ENCODE data around the gene GASK1B.

GASK1B gene

GRCh38 chr4:158146736-158147135 is 26.1 kb downstream of the GASK1B start:
- no peak overlapping the region for H3K9ac ChIP-seq (ENCODE audit: low read length)
- no peak overlapping the region for H3K4me2 ChIP-seq (ENCODE audit: low read length)
- no peaks in the 10 kb centered on the region for H4K20me1 ChIP-seq (ENCODE audit: insufficient read depth, low read length)
- no peak overlapping the region for H3K4me3 ChIP-seq (ENCODE audit: low read length)
- H3K27ac ChIP-seq (ENCODE audit: low read length), result no peak overlapping the region
- TF ChIP-seq CTCF (IDR thresholded peaks at IDR 0.05; ENCODE audit: low read depth, low read length), result no peak
- TF ChIP-seq EZH2phosphoT487 (IDR thresholded peaks at IDR 0.05; ENCODE audit: low read depth), result no peak
- H3K9me3 ChIP-seq (ENCODE audit: insufficient read depth, low read length), result no peaks in the 10 kb centered on the region
- H3K36me3 ChIP-seq (replicated peaks; ENCODE audit: low read depth, low read length), result no peaks in the 10 kb centered on the region
- no peaks in the 10 kb centered on the region for H3K27me3 ChIP-seq (ENCODE audit: low read depth, low read length)
- no peaks in the 10 kb centered on the region for H3K79me2 ChIP-seq (ENCODE audit: low read length)
- H3K4me1 ChIP-seq (ENCODE audit: low read length), result no peaks in the 10 kb centered on the region
- no peak overlapping the region for H2AFZ ChIP-seq (ENCODE audit: low read depth, low read length)

- Histone ChIP-seq H2AFZ (ENCODE audit: low read depth, low read length) (no peak overlapping the region), H3K27ac (ENCODE audit: low read length) (no peak overlapping the region), H3K4me3 (ENCODE audit: low read length) (no peak overlapping the region), H3K9me3 (ENCODE audit: insufficient read depth, low read length) (no peaks in the 10 kb centered on the region), H3K27me3 (ENCODE audit: low read depth, low read length) (no peaks in the 10 kb centered on the region), H3K4me2 (ENCODE audit: low read length) (no peak overlapping the region), H4K20me1 (ENCODE audit: insufficient read depth, low read length) (no peaks in the 10 kb centered on the region), H3K9ac (ENCODE audit: low read length) (no peak overlapping the region), H3K4me1 (ENCODE audit: low read length) (no peaks in the 10 kb centered on the region), H3K36me3 (replicated peaks; ENCODE audit: low read depth, low read length) (no peaks in the 10 kb centered on the region), H3K79me2 (ENCODE audit: low read length) (no peaks in the 10 kb centered on the region)
- TF ChIP-seq EZH2phosphoT487 (IDR thresholded peaks at IDR 0.05; ENCODE audit: low read depth), result no peak
- no peak for TF ChIP-seq CTCF (IDR thresholded peaks at IDR 0.05; ENCODE audit: low read depth, low read length)
These were observed 33.7 kb downstream of the GASK1B start for GRCh38 chr4:158139086-158139485.

GRCh38 chr4:158134222-158134621 is 38.6 kb downstream of the GASK1B start:
- H3K4me3 ChIP-seq (ENCODE audit: low read length), result no peak overlapping the region
- no peaks in the 10 kb centered on the region for H3K27me3 ChIP-seq (ENCODE audit: low read depth, low read length)
- no peak overlapping the region for H3K4me2 ChIP-seq (ENCODE audit: low read length)
- H3K4me1 ChIP-seq (ENCODE audit: low read length), result peaks cover 6% of the 10 kb centered on the region; the same call in 1 of the 2 replicates
- H4K20me1 ChIP-seq (ENCODE audit: insufficient read depth, low read length), result no peaks in the 10 kb centered on the region
- no peaks in the 10 kb centered on the region for H3K9me3 ChIP-seq (ENCODE audit: insufficient read depth, low read length)
- H2AFZ ChIP-seq (ENCODE audit: low read depth, low read length), result no peak overlapping the region
- H3K36me3 ChIP-seq (replicated peaks; ENCODE audit: low read depth, low read length), result no peaks in the 10 kb centered on the region
- H3K79me2 ChIP-seq (ENCODE audit: low read length), result no peaks in the 10 kb centered on the region
- no peak for TF ChIP-seq CTCF (IDR thresholded peaks at IDR 0.05; ENCODE audit: low read depth, low read length)
- no peak for TF ChIP-seq EZH2phosphoT487 (IDR thresholded peaks at IDR 0.05; ENCODE audit: low read depth)
- no peak overlapping the region for H3K27ac ChIP-seq (ENCODE audit: low read length)
- H3K9ac ChIP-seq (ENCODE audit: low read length), result no peak overlapping the region

GRCh38 chr4:158133551-158133950 is 39.3 kb downstream of the GASK1B start:
- no peak overlapping the region for H2AFZ ChIP-seq (ENCODE audit: low read depth, low read length)
- no peak overlapping the region for H3K27ac ChIP-seq (ENCODE audit: low read length)

More at GRCh38 chr4:158133551-158133950, 39.3 kb downstream of the GASK1B start:
- TF ChIP-seq EZH2phosphoT487 (IDR thresholded peaks at IDR 0.05; ENCODE audit: low read depth), result no peak
- TF ChIP-seq CTCF (IDR thresholded peaks at IDR 0.05; ENCODE audit: low read depth, low read length), result no peak
- H3K79me2 ChIP-seq (ENCODE audit: low read length), result no peaks in the 10 kb centered on the region
- no peaks in the 10 kb centered on the region for H3K27me3 ChIP-seq (ENCODE audit: low read depth, low read length)
- H3K36me3 ChIP-seq (replicated peaks; ENCODE audit: low read depth, low read length), result no peaks in the 10 kb centered on the region
- H3K4me3 ChIP-seq (ENCODE audit: low read length), result no peak overlapping the region
- peaks cover 6% of the 10 kb centered on the region; the same call in 1 of the 2 replicates for H3K4me1 ChIP-seq (ENCODE audit: low read length)
- H4K20me1 ChIP-seq (ENCODE audit: insufficient read depth, low read length), result no peaks in the 10 kb centered on the region
- no peaks in the 10 kb centered on the region for H3K9me3 ChIP-seq (ENCODE audit: insufficient read depth, low read length)
- no peak overlapping the region for H3K9ac ChIP-seq (ENCODE audit: low read length)
- no peak overlapping the region for H3K4me2 ChIP-seq (ENCODE audit: low read length)
